ENCODE measurements around the gene MED29. TPM values are rescaled to one million over a fixed set of nuclear protein-coding genes. Genes with fewer than 3 reads are reported as not detected.

The MED29 gene
- total RNA-seq, 1 donor from 2014 or later = 39.2 TPM

DNA sequence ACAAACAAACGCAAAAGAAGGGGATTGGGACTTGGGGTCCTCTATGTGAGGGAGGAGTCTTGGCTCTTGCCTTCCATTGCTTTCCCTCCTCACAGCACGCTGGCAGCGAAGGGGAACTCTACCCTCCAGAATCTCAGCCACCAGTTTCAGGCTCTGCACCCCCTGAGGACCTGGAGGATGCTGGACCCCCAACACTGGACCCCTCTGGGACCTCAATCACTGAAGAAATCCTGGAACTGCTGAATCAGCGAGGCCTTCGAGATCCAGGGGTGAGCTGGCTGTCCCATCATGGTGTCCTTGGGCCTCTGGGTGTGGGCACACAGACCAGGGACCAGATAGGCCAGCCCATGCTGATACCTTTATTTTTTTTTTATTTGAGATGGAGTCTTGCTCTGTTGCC, 30.8 kb downstream of the MED29 start:
- TF ChIP-seq, protein P1, sequence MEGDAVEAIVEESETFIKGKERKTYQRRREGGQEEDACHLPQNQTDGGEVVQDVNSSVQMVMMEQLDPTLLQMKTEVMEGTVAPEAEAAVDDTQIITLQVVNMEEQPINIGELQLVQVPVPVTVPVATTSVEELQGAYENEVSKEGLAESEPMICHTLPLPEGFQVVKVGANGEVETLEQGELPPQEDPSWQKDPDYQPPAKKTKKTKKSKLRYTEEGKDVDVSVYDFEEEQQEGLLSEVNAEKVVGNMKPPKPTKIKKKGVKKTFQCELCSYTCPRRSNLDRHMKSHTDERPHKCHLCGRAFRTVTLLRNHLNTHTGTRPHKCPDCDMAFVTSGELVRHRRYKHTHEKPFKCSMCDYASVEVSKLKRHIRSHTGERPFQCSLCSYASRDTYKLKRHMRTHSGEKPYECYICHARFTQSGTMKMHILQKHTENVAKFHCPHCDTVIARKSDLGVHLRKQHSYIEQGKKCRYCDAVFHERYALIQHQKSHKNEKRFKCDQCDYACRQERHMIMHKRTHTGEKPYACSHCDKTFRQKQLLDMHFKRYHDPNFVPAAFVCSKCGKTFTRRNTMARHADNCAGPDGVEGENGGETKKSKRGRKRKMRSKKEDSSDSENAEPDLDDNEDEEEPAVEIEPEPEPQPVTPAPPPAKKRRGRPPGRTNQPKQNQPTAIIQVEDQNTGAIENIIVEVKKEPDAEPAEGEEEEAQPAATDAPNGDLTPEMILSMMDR (IDR thresholded peaks at IDR 0.05; ENCODE audit: unreplicated experiment) = no peak
- Mint-ChIP-seq H3K9me3 (no peaks in the 10 kb centered on the region), H3K27ac (no peak overlapping the region), H3K4me3 (no peak overlapping the region), H3K4me1 (no peaks in the 10 kb centered on the region), H3K27me3 (ENCODE audit: low read depth) (no peaks in the 10 kb centered on the region), H3K36me3 (peaks cover 33% of the 10 kb centered on the region)
- DNase-seq (ENCODE audit: low spot score in 2 of 2, unreplicated experiment in 2 of 2) = no peak

DNA sequence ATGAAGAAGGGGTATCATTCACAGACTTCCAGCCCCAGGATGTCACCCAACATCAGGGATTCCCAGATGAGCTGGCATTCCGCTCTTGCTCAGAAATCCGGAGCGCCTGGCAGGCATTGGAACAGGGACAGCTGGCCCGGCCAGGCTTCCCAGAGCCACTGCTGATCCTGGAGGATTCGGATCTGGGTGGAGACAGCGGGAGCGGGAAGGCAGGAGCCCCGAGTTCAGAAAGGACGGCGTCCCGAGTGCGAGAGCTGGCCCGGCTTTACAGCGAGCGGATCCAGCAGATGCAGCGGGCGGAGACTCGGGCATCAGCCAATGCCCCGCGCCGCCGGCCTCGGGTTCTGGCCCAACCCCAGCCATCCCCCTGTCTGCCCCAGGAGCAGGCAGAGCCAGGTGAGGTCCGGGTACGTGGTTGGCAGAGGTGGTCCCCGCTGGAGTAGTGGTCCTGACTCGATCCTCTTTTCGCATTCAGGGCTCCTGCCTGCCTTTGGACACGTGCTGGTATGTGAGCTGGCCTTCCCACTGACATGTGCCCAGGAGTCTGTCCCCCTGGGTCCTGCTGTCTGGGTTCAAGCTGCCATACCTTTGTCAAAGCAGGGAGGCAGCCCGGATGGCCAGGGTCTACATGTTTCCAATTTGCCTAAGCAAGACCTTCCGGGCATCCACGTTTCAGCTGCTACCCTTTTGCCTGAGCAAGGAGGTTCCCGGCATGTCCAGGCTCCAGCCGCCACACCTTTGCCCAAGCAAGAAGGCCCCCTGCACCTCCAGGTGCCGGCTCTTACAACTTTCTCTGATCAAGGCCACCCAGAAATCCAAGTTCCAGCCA, 32.3 kb downstream of the MED29 start:
- Mint-ChIP-seq H3K9me3 (no peaks in the 10 kb centered on the region), H3K36me3 (peaks cover 31% of the 10 kb centered on the region), H3K4me1 (peaks cover 5% of the 10 kb centered on the region), H3K27me3 (ENCODE audit: low read depth) (no peaks in the 10 kb centered on the region), H3K4me3 (no peak overlapping the region), H3K27ac (peak overlapping the region; percentile 37)
- DNase-seq (ENCODE audit: low spot score in 2 of 2, unreplicated experiment in 2 of 2) = no peak
- TF ChIP-seq, protein P1 (IDR thresholded peaks at IDR 0.05; ENCODE audit: unreplicated experiment) = no peak

DNA sequence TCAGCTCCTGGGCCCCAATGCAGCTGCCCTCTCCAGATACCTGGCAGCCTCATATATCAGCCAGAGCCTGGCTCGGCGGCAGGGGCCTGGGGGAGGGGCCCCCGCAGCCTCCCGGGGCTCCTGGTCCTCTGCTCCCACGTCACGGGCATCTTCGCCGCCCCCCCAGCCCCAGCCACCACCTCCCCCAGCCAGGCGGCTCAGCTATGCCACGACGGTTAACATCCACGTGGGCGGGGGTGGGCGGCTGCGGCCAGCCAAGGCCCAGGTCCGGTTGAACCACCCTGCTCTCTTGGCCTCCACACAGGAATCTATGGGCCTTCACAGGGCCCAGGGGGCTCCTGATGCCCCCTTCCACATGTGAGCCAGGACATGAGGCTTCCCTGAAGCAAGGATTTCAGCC, 33.8 kb downstream of the MED29 start:
- TF ChIP-seq, protein P1 (IDR thresholded peaks at IDR 0.05; ENCODE audit: unreplicated experiment) = no peak
- H3K4me1 Mint-ChIP-seq = peaks cover 12% of the 10 kb centered on the region
- H3K27ac Mint-ChIP-seq = no peak overlapping the region
- no peak for DNase-seq (ENCODE audit: low spot score in 2 of 2, unreplicated experiment in 2 of 2)
- no peaks in the 10 kb centered on the region for H3K9me3 Mint-ChIP-seq
- H3K4me3 Mint-ChIP-seq = no peak overlapping the region
- peaks cover 26% of the 10 kb centered on the region for H3K36me3 Mint-ChIP-seq
- no peaks in the 10 kb centered on the region for H3K27me3 Mint-ChIP-seq (ENCODE audit: low read depth)

DNA sequence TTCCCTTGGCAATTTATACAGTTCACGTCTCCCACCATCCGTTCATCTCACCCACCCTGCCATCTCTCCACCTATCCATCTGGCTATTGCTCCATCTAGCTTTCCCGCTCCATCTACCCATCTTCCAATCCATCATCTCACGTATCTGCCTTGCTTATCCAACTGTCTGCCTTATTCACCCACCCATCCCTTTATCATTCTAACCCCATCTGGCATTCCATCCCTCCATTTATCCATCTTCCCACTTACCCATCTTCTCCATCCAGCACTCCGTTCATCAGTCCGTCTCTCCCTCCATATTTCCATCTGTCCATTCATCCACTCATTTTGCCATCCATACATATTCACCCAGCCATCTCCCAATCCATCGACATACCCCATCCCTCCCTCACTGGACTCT, 34.6 kb downstream of the MED29 start:
- Mint-ChIP-seq H3K36me3 (peaks cover 20% of the 10 kb centered on the region), H3K4me1 (peaks cover 12% of the 10 kb centered on the region), H3K4me3 (no peak overlapping the region), H3K27ac (peak overlapping the region; percentile 1), H3K27me3 (ENCODE audit: low read depth) (no peaks in the 10 kb centered on the region), H3K9me3 (no peaks in the 10 kb centered on the region)
- TF ChIP-seq, protein P1 (IDR thresholded peaks at IDR 0.05; ENCODE audit: unreplicated experiment) = no peak
- DNase-seq (ENCODE audit: low spot score in 2 of 2, unreplicated experiment in 2 of 2) = no peak

DNA sequence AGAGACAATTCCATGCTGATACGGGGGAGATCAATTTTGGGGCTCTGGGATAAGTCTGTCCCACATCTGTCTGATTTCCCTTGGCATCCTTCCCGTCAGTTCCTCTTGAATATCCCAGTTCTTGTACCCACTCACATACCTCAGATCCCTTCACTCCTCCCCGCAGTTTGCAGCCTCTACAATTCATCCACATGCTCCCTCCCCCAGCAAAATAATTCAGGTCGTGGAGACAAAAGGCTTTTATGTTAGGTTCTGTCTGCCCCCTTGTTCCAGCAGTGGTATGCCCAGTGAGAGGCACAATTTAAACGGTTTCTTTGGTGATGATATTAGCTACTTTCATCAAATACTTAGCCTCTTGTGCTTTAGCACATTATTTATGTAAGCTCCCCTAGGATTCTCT, 35.0 kb downstream of the MED29 start:
- peak overlapping the region; percentile 1 for H3K27ac Mint-ChIP-seq
- TF ChIP-seq, protein P1 (IDR thresholded peaks at IDR 0.05; ENCODE audit: unreplicated experiment) = no peak
- H3K9me3 Mint-ChIP-seq = no peaks in the 10 kb centered on the region
- peaks cover 12% of the 10 kb centered on the region for H3K4me1 Mint-ChIP-seq
- no peak for DNase-seq (ENCODE audit: low spot score in 2 of 2, unreplicated experiment in 2 of 2)
- no peaks in the 10 kb centered on the region for H3K27me3 Mint-ChIP-seq (ENCODE audit: low read depth)
- H3K36me3 Mint-ChIP-seq = peaks cover 20% of the 10 kb centered on the region
- H3K4me3 Mint-ChIP-seq = no peak overlapping the region
